HepG2 (cell line): ENCODE measurements around the gene TEX55. TPM values are rescaled to one million over a fixed set of nuclear protein-coding genes. Genes with fewer than 3 reads are reported as not detected.

ENCODE experiments used
- ATAC-seq: fragments of 200-7000 bp; cut with Tn5 transposase; 3 replicates; pipeline ENCODE4 v1.9.1; 2020; ENCODE audit warnings: mild to moderate bottlenecking, moderate library complexity
- BruUV-seq: library from RNA; stranded (reverse); fragments of 400-500 nt; replicated peaks from 2 replicates; lab custom pipeline; 2021; lab: Mats Ljungman, UMichigan
- CTCF ChIA-PET: fragments of 300-600 bp; formaldehyde crosslinking; extraction: SDS; loops from one replicate; lab custom pipeline; 2021; ENCODE audit warnings: low total read pairs, inconsistent platforms, low intra/inter-chr PET ratio; lab: Yijun Ruan, JAX
- POLR2A ChIA-PET: fragments of 350-600 bp; sonication (Branson Sonifier 250); formaldehyde crosslinking; loops from one replicate; lab custom pipeline; 2020; ENCODE audit warnings: antibody characterized with exemption, inconsistent platforms; lab: Yijun Ruan, JAX
- DNase-seq: peaks from one replicate; pipeline ENCODE4 v3.0.0-alpha.2; 2015; ENCODE audit warnings: low spot score
- FAIRE-seq: peaks from 3 replicates; lab custom pipeline; 2011; peaks lifted over from hg19 to GRCh38; lab: Jason Lieb, UNC
- H2AFZ ChIP-seq: one replicate; pipeline ENCODE4 v1.6.1; 2011; ENCODE audit warnings: low read length, inconsistent platforms
- H3K27ac ChIP-seq: fragments of 300-600 bp; 3 replicates; pipeline ENCODE4 v1.8.0; 2011; ENCODE audit warnings: mixed run types, mild to moderate bottlenecking, mixed read lengths, low read length, inconsistent platforms; ENCODE audit not compliant: insufficient read depth; ENCODE audit errors: extremely low read length
- H3K27me3 ChIP-seq, 2 experiments: fragments of 200-600 bp in 1 of 2; 2 replicates in 1 of 2; 3 replicates in 1 of 2; pipeline versions ENCODE4 v1.6.0 to v1.8.0; 2011; ENCODE audit warnings: low read length in 2 of 2, mild to moderate bottlenecking in 2 of 2, moderate library complexity in 2 of 2, inconsistent platforms in 1 of 2; ENCODE audit not compliant: insufficient read depth in 2 of 2, control insufficient read depth in 1 of 2
- H3K36me3 ChIP-seq, 2 experiments: fragments of 200-600 bp in 1 of 2; replicated peaks in 1 of 2; 2 replicates in 1 of 2; 3 replicates in 1 of 2; pipeline versions ENCODE4 v1.5.1 to v1.8.0; 2011; ENCODE audit warnings: low read length in 2 of 2, inconsistent platforms in 1 of 2; ENCODE audit not compliant: insufficient read depth in 2 of 2, control insufficient read depth in 1 of 2
- H3K4me1 ChIP-seq: 2 replicates; pipeline ENCODE4 v1.5.1; 2012; ENCODE audit warnings: low read length, inconsistent platforms; ENCODE audit not compliant: insufficient read depth
- H3K4me2 ChIP-seq: 2 replicates; pipeline ENCODE4 v1.6.0; 2011; ENCODE audit warnings: low read depth, low read length, inconsistent platforms
- H3K4me3 ChIP-seq, 3 experiments: fragments of 200-600 bp in 1 of 3; sonication (generic), shearing (Covaris generic) in 1 of 3; replicated peaks in 1 of 3; 2 replicates each; pipeline ENCODE4 v1.5.1; 2011 to 2016; ENCODE audit warnings: low read length in 3 of 3, inconsistent platforms in 2 of 3, low read depth in 2 of 3, mild to moderate bottlenecking in 2 of 3, control low read depth in 1 of 3, mixed read lengths in 1 of 3; ENCODE audit not compliant: insufficient read depth in 1 of 3
- H3K79me2 ChIP-seq: one replicate; pipeline ENCODE4 v1.6.1; 2011; ENCODE audit warnings: low read length, inconsistent platforms; ENCODE audit not compliant: insufficient read depth
- H3K9ac ChIP-seq: 2 replicates; pipeline ENCODE4 v1.6.0; 2011; ENCODE audit warnings: mild to moderate bottlenecking, low read depth, low read length, inconsistent platforms; ENCODE audit not compliant: insufficient read depth
- H3K9me3 ChIP-seq: 2 replicates; pipeline ENCODE4 v1.5.1; 2012; ENCODE audit warnings: mild to moderate bottlenecking, low read length
- H4K20me1 ChIP-seq: 2 replicates; pipeline ENCODE4 v1.6.0; 2011; ENCODE audit warnings: inconsistent platforms, mild to moderate bottlenecking, low read length, moderate library complexity; ENCODE audit not compliant: insufficient read depth
- BRD4 ChIP-seq: sonication (generic); formaldehyde crosslinking; IDR thresholded peaks from 2 replicates; pipeline ENCODE4 v1.4.0; 2020; ENCODE audit warnings: missing genetic modification reagents
- CHD2 ChIP-seq: IDR thresholded peaks from 2 replicates; pipeline ENCODE4 v1.6.1; 2011; ENCODE audit warnings: low read depth, low read length, improper control_type of control experiment
- HNF4G ChIP-seq, 2 experiments: sonication (generic) in 1 of 2; formaldehyde crosslinking in 1 of 2; IDR thresholded peaks; 2 replicates each; pipeline versions ENCODE4 v1.4.0 to v1.6.1; 2011 to 2020; ENCODE audit warnings: borderline replicate concordance in 2 of 2, low read depth in 2 of 2, mild to moderate bottlenecking in 2 of 2, low read length in 1 of 2, missing genetic modification reagents in 1 of 2, moderate library complexity in 1 of 2
- HNRNPK ChIP-seq: fragments of 200-400 bp; formaldehyde crosslinking; IDR thresholded peaks from 2 replicates; pipeline ENCODE4 v1.6.1; 2018; ENCODE audit warnings: low read length, low read depth, moderate library complexity, mild to moderate bottlenecking; ENCODE audit not compliant: poor library complexity, severe bottlenecking
- ISL2 ChIP-seq: sonication (generic); formaldehyde crosslinking; IDR thresholded peaks from 2 replicates; pipeline ENCODE4 v1.5.0; 2020; ENCODE audit warnings: missing genetic modification reagents
- KAT7 ChIP-seq: IDR thresholded peaks from 2 replicates; pipeline ENCODE4 v1.6.1; 2018; ENCODE audit warnings: borderline replicate concordance, missing compliant biosample characterization
- KAT8 ChIP-seq: IDR thresholded peaks from 2 replicates; pipeline ENCODE4 v1.6.1; 2016; ENCODE audit warnings: missing genetic modification reagents, missing compliant biosample characterization
- KDM6A ChIP-seq: IDR thresholded peaks from 2 replicates; pipeline ENCODE4 v1.6.1; 2016; ENCODE audit warnings: low read depth
- KLF9 ChIP-seq: IDR thresholded peaks from 2 replicates; pipeline ENCODE4 v1.6.1; 2016; ENCODE audit warnings: low read depth
- MAF1 ChIP-seq: sonication (generic); formaldehyde crosslinking; IDR thresholded peaks from 2 replicates; pipeline ENCODE4 v1.5.0; 2020; ENCODE audit warnings: missing genetic modification reagents, borderline replicate concordance
- MAFF ChIP-seq: IDR thresholded peaks from 2 replicates; pipeline ENCODE4 v1.6.1; 2011; ENCODE audit warnings: low read depth, low read length, improper control_type of control experiment
- NKX3-1 ChIP-seq: sonication (generic); formaldehyde crosslinking; IDR thresholded peaks from 2 replicates; pipeline ENCODE4 v1.5.0; 2020; ENCODE audit warnings: missing genetic modification reagents
- PPARG ChIP-seq: conservative IDR thresholded peaks from 2 replicates; pipeline ENCODE4 v1.6.1; 2016; ENCODE audit warnings: missing biosample characterization, missing genetic modification reagents
- SSRP1 ChIP-seq: IDR thresholded peaks from 2 replicates; pipeline ENCODE4 v1.6.1; 2016; ENCODE audit warnings: control low read depth
- UBTF ChIP-seq: sonication (generic); formaldehyde crosslinking; IDR thresholded peaks from 2 replicates; pipeline ENCODE4 v1.4.0; 2020; ENCODE audit warnings: mild to moderate bottlenecking, missing genetic modification reagents
- ZNF235 ChIP-seq: sonication (generic); formaldehyde crosslinking; IDR thresholded peaks from 2 replicates; pipeline ENCODE4 v1.8.1; 2023; ENCODE audit warnings: mild to moderate bottlenecking, missing genetic modification reagents, borderline replicate concordance
- ZNF564 ChIP-seq: sonication (generic); formaldehyde crosslinking; IDR thresholded peaks from 2 replicates; pipeline ENCODE4 v1.8.1; 2023; ENCODE audit warnings: mild to moderate bottlenecking, missing genetic modification reagents
- ZNF577 ChIP-seq: sonication (generic); formaldehyde crosslinking; IDR thresholded peaks from 2 replicates; pipeline ENCODE4 v1.4.0; 2020; ENCODE audit warnings: mild to moderate bottlenecking, low read depth, missing genetic modification reagents, borderline replicate concordance
- ZSCAN31 ChIP-seq: sonication (generic); formaldehyde crosslinking; IDR thresholded peaks from 2 replicates; pipeline ENCODE4 v1.5.0; 2020; ENCODE audit warnings: low read depth, mild to moderate bottlenecking, missing genetic modification reagents
- WGBS: methylation state at CpG from one replicate; pipeline ENCODE4 v1.1.6; 2017; ENCODE audit warnings: low lambda C conversion rate; 5-methylcytosine and 5-hydroxymethylcytosine counted together
- in situ Hi-C: cut with HindIII; loops from 2 replicates; pipeline ENCODE4 v1.10.0; 2017; ENCODE audit warnings: low pct_unique_long_range_greater_than_20kb; ENCODE audit not compliant: extremely low pct_ligation_motif_present
- intact Hi-C: fragments of 100-400 bp; cut with micrococcal nuclease; formaldehyde crosslinking; loops from one replicate; pipeline ENCODE4 v1.10.0; 2022; ENCODE audit not compliant: unreplicated experiment
- polyA plus RNA-seq, 8 experiments: library from polyadenylated mRNA; depleted of rRNA in 3 of 8; stranded (reverse) in 7 of 8; unstranded in 1 of 8; fragments of >200 nt; fragmentation: Illumina TruSeq in 4 of 8; extraction: Trizol in 4 of 8; gene quantifications; 2 replicates each; pipeline versions ENCODE4 v1.2.1 to v1.2.3, GENCODE V29; 2011 to 2016; ENCODE audit warnings: low read depth in 4 of 8, missing spikeins in 1 of 8, mixed read lengths in 1 of 8; ENCODE audit not compliant: insufficient read depth in 1 of 8
- total RNA-seq, 5 experiments: library from RNA; depleted of rRNA; stranded (reverse); fragments of >200 nt; fragmentation: Illumina TruSeq; extraction: Trizol; gene quantifications; 2 replicates each; pipeline ENCODE4 v1.2.3, GENCODE V29; 2016; ENCODE audit warnings: low read depth in 1 of 5
- TF ChIP-seq, protein P1 (sequence below): sonication (generic); formaldehyde crosslinking; IDR thresholded peaks from 2 replicates; pipeline ENCODE4 v1.5.0; 2020; ENCODE audit warnings: missing genetic modification reagents

The TEX55 gene
- total and polyA plus RNA-seq, 2 of the 13 experiments (the other 11 are each of a cell fraction or from before 2014, with no cell fraction given), result not detected

DNA sequence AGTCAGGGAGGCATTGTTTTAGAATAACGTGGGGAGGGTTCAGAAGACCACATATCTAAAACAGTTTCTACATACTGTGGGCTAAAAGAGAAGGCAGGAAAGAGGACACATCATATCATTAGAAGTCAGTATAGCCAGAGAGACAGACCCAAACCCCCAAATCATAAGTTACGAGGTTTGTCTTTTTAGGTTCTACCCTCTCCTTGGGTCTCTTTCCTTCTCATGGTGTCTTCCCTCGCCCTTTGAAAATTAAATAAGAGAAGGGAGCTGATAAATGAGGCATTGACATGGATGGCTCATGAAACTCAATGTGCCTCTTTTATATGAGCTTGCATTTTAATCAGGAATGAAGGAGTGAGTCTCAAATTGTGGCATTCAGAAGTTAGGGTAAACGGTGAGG, 30.8 kb downstream of the TEX55 start:
- H3K9me3 ChIP-seq, result no peaks in the 10 kb centered on the region
- no TSS peak for BruUV-seq
- peaks cover 0 to 4% of the 10 kb centered on the region in 2 experiments; a peak in 1 of 5 replicates for H3K27me3 ChIP-seq
- intact Hi-C loops, result no loop called here
- no peak overlapping the region for H3K4me3 ChIP-seq
- no peak for TF ChIP-seq ZNF577 (CRISPR knock-in tag)
- TF ChIP-seq HNRNPK, result no peak
- TF ChIP-seq BRD4 (CRISPR knock-in tag), result no peak
- no peak for TF ChIP-seq ZNF235 (CRISPR knock-in tag)
- TF ChIP-seq ISL2, result no peak
- no peak for TF ChIP-seq UBTF (CRISPR knock-in tag)
- no peak for TF ChIP-seq ZSCAN31
- TF ChIP-seq KLF9 (CRISPR knock-in tag), result no peak
- no peak for TF ChIP-seq CHD2
- no peak for TF ChIP-seq MAF1 (CRISPR knock-in tag)
- TF ChIP-seq, protein P1, sequence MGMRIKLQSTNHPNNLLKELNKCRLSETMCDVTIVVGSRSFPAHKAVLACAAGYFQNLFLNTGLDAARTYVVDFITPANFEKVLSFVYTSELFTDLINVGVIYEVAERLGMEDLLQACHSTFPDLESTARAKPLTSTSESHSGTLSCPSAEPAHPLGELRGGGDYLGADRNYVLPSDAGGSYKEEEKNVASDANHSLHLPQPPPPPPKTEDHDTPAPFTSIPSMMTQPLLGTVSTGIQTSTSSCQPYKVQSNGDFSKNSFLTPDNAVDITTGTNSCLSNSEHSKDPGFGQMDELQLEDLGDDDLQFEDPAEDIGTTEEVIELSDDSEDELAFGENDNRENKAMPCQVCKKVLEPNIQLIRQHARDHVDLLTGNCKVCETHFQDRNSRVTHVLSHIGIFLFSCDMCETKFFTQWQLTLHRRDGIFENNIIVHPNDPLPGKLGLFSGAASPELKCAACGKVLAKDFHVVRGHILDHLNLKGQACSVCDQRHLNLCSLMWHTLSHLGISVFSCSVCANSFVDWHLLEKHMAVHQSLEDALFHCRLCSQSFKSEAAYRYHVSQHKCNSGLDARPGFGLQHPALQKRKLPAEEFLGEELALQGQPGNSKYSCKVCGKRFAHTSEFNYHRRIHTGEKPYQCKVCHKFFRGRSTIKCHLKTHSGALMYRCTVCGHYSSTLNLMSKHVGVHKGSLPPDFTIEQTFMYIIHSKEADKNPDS (CRISPR knock-in tag), result no peak
- TF ChIP-seq KDM6A (CRISPR knock-in tag), result no peak
- TF ChIP-seq NKX3-1 (CRISPR knock-in tag), result no peak
- TF ChIP-seq KAT7 (CRISPR knock-in tag), result no peak
- no peak for TF ChIP-seq SSRP1
- TF ChIP-seq HNF4G (IDR thresholded peaks at IDR 0.05; ENCODE audit: borderline replicate concordance, low read depth, low read length), result no peak
- no peak for TF ChIP-seq HNF4G (CRISPR knock-in tag; IDR thresholded peaks at IDR 0.05; ENCODE audit: borderline replicate concordance, low read depth)
- no peak for TF ChIP-seq MAFF
- TF ChIP-seq KAT8 (CRISPR knock-in tag), result no peak
- TF ChIP-seq PPARG, result no peak
- no peak for TF ChIP-seq ZNF564 (CRISPR knock-in tag)
- TF ChIP-seq, all 625 proteins: peak for 0
- CTCF ChIA-PET, result no interaction called here
- no peak overlapping the region for H3K27ac ChIP-seq
- in situ Hi-C loops, result no loop called here
- POLR2A ChIA-PET, result no interaction called here
- H3K4me1 ChIP-seq, result no peaks in the 10 kb centered on the region
- no peak overlapping the region for H3K9ac ChIP-seq
- DNase-seq (no peak), ATAC-seq (no peak), FAIRE-seq (no peak)
- no peak overlapping the region for H3K4me2 ChIP-seq
- no peaks in the 10 kb centered on the region for H3K79me2 ChIP-seq
- WGBS, result 28% methylated on average over 4 of the region's 4 CpGs
- H2AFZ ChIP-seq, result no peak overlapping the region
- H3K36me3 ChIP-seq, result no peaks in the 10 kb centered on the region
- no peaks in the 10 kb centered on the region for H4K20me1 ChIP-seq
